MCF 10A (cell line): ENCODE results near the gene RALA. TPM values are rescaled to one million over a fixed set of nuclear protein-coding genes. Genes with fewer than 3 reads are reported as not detected.
A peak's percentile ranks its signal among the peaks of the same experiment; 100 is the strongest.

ENCODE experiments used
- BruUV-seq: library from RNA; stranded (reverse); fragments of 400-500 nt; replicated peaks from 2 replicates; lab custom pipeline; 2021; lab: Mats Ljungman, UMichigan
- CTCF ChIA-PET: fragments of 300-600 bp; sonication (Branson Sonifier 250); formaldehyde crosslinking; extraction: SDS; loops from one replicate; lab custom pipeline; 2021; ENCODE audit warnings: antibody characterized with exemption, inconsistent platforms; lab: Yijun Ruan, JAX
- POLR2A ChIA-PET: fragments of 300-600, 350-650 bp; sonication (Branson Sonifier 250); formaldehyde crosslinking; extraction: SDS; loops from one replicate; lab custom pipeline; 2020; ENCODE audit warnings: antibody characterized with exemption, inconsistent platforms; lab: Yijun Ruan, JAX
- DNase-seq: peaks from one replicate; pipeline ENCODE4 v3.0.0-alpha.2; 2018; ENCODE audit not compliant: unreplicated experiment
- H3K27ac Mint-ChIP-seq: one replicate; pipeline ENCODE4 v1.8.0; 2022; ENCODE audit warnings: mild to moderate bottlenecking, low read depth, mixed read lengths; ENCODE audit not compliant: unreplicated experiment
- H3K27me3 Mint-ChIP-seq: one replicate; pipeline ENCODE4 v1.8.0; 2022; ENCODE audit warnings: mixed read lengths; ENCODE audit not compliant: insufficient read depth, unreplicated experiment
- H3K36me3 Mint-ChIP-seq: one replicate; pipeline ENCODE4 v1.8.0; 2022; ENCODE audit warnings: mild to moderate bottlenecking, moderate library complexity, mixed read lengths; ENCODE audit not compliant: insufficient read depth, unreplicated experiment
- H3K4me1 Mint-ChIP-seq: one replicate; pipeline ENCODE4 v1.8.0; 2022; ENCODE audit warnings: mixed read lengths; ENCODE audit not compliant: insufficient read depth, unreplicated experiment
- H3K4me3 Mint-ChIP-seq: one replicate; pipeline ENCODE4 v1.8.0; 2022; ENCODE audit warnings: mild to moderate bottlenecking, moderate library complexity, mixed read lengths; ENCODE audit not compliant: unreplicated experiment
- H3K9me3 Mint-ChIP-seq: one replicate; pipeline ENCODE4 v1.8.0; 2022; ENCODE audit warnings: mixed read lengths; ENCODE audit not compliant: unreplicated experiment
- CTCF ChIP-seq: fragments of 200-600 bp; IDR thresholded peaks from one replicate; pipeline ENCODE4 v1.8.0; 2022; ENCODE audit warnings: antibody characterized with exemption, mild to moderate bottlenecking; ENCODE audit not compliant: unreplicated experiment
- intact Hi-C: fragments of 100-400 bp; cut with micrococcal nuclease; formaldehyde crosslinking; loops from 2 replicates; pipeline ENCODE4 v1.14.1; 2022
- total RNA-seq: library from RNA; stranded (reverse); gene quantifications from 2 replicates; pipeline ENCODE4 v1.2.3, GENCODE V29; 2022

Gene RALA
- total RNA-seq, 1 experiment from 2014 or later = 34.1 TPM

GRCh38 chr7:39580149-39580874, 43.1 kb upstream of the RALA start:
- ChIA-PET CTCF (interaction anchor here (0.5 to 8.0 kb wide), 69 partner anchors 9 to 1382 kb away, joined by 3 to 365 read pairs (median 4); partner anchors contain the start of genes RALA and YAE1), POLR2A (interaction anchor here (0.6 to 5.1 kb wide), 12 partner anchors 8 to 654 kb away, joined by 3 to 35 read pairs (median 4); partner anchors contain the start of genes MPLKIP, RALA and SUGCT)
- intact Hi-C loops = loop anchor here (1.0 to 5.0 kb wide), 4 partner anchors 43 to 472 kb away; partner anchors contain the start of gene RALA
- H3K27me3 Mint-ChIP-seq = no peaks in the 10 kb centered on the region
- H3K4me3 Mint-ChIP-seq = no peak overlapping the region
- no peaks in the 10 kb centered on the region for H3K9me3 Mint-ChIP-seq
- BruUV-seq = no TSS peak
- H3K36me3 Mint-ChIP-seq = no peaks in the 10 kb centered on the region
- TF ChIP-seq CTCF = peak; percentile 76
- H3K27ac Mint-ChIP-seq = no peak overlapping the region
- DNase-seq = peak; percentile 90
- H3K4me1 Mint-ChIP-seq = peaks cover 12% of the 10 kb centered on the region

- no peak for DNase-seq
- H3K4me1 Mint-ChIP-seq = peaks cover 12% of the 10 kb centered on the region
- intact Hi-C loops = loop anchor here (5.0 kb wide), 1 partner anchor 365 kb away; no protein-coding TSS in a partner anchor
- H3K36me3 Mint-ChIP-seq = no peaks in the 10 kb centered on the region
- BruUV-seq = no TSS peak
- CTCF ChIA-PET = interaction anchor here (0.6 to 8.0 kb wide), 7 partner anchors 12 to 470 kb away, joined by 3 to 365 read pairs (median 8); no protein-coding TSS in a partner anchor
- TF ChIP-seq CTCF = no peak
- no peaks in the 10 kb centered on the region for H3K27me3 Mint-ChIP-seq
- no peak overlapping the region for H3K4me3 Mint-ChIP-seq
- H3K27ac Mint-ChIP-seq = no peak overlapping the region
- H3K9me3 Mint-ChIP-seq = no peaks in the 10 kb centered on the region
- POLR2A ChIA-PET = interaction anchor here (0.6 to 5.1 kb wide), 6 partner anchors 15 to 163 kb away, joined by 3 to 33 read pairs (median 3); no protein-coding TSS in a partner anchor
Measured at GRCh38 chr7:39582536-39582935, 40.8 kb upstream of the RALA start.

- CTCF ChIA-PET = interaction anchor here (0.6 to 8.0 kb wide), 2 partner anchors 64 to 163 kb away, joined by 3 to 365 read pairs; no protein-coding TSS in a partner anchor
- POLR2A ChIA-PET = interaction anchor here (0.9 kb wide), 1 partner anchor 37 kb away, joined by 3 read pairs; no protein-coding TSS in a partner anchor
- intact Hi-C loops = loop anchor here (5.0 kb wide), 1 partner anchor 364 kb away; no protein-coding TSS in a partner anchor
- BruUV-seq = no TSS peak
- Mint-ChIP-seq H3K9me3 (no peaks in the 10 kb centered on the region), H3K27ac (no peak overlapping the region), H3K4me3 (no peak overlapping the region), H3K4me1 (peaks cover 12% of the 10 kb centered on the region), H3K27me3 (no peaks in the 10 kb centered on the region), H3K36me3 (no peaks in the 10 kb centered on the region)
- no peak for DNase-seq
- TF ChIP-seq CTCF = no peak
Measured at GRCh38 chr7:39583539-39583938, 39.8 kb upstream of the RALA start.

GRCh38 chr7:39587393-39587792, 36.0 kb upstream of the RALA start:
- BruUV-seq = no TSS peak
- intact Hi-C loops = no loop called here
- no peaks in the 10 kb centered on the region for H3K9me3 Mint-ChIP-seq
- ChIA-PET POLR2A (interaction anchor here (1.8 kb wide), 1 partner anchor 37 kb away, joined by 4 read pairs; no protein-coding TSS in a partner anchor), CTCF (interaction anchor here (0.6 kb wide), 1 partner anchor 19 kb away, joined by 4 read pairs; no protein-coding TSS in a partner anchor)
- H3K4me3 Mint-ChIP-seq = no peak overlapping the region
- peaks cover 8% of the 10 kb centered on the region for H3K4me1 Mint-ChIP-seq
- no peak for DNase-seq
- H3K36me3 Mint-ChIP-seq = no peaks in the 10 kb centered on the region
- no peak overlapping the region for H3K27ac Mint-ChIP-seq
- no peak for TF ChIP-seq CTCF
- no peaks in the 10 kb centered on the region for H3K27me3 Mint-ChIP-seq
